OCI-LY1 (cell line): ENCODE measurements around the gene PPP2R1B.

Experiments
- EZH2 ChIP-seq: fragments of 200-600 bp; sonication (generic), shearing (Covaris generic); IDR thresholded peaks from 2 replicates; pipeline ENCODE4 v1.8.0; 2017; ENCODE audit warnings: borderline replicate concordance, mixed run types, mild to moderate bottlenecking, antibody characterized with exemption, low read length, moderate library complexity, mixed read lengths
- TF ChIP-seq, protein P1 (sequence below): fragments of 200-600 bp; sonication (generic), shearing (Covaris generic); IDR thresholded peaks from 2 replicates; pipeline ENCODE4 v1.5.1; 2017; ENCODE audit warnings: mild to moderate bottlenecking, antibody characterized with exemption, low read length, moderate library complexity, mixed read lengths

DNA sequence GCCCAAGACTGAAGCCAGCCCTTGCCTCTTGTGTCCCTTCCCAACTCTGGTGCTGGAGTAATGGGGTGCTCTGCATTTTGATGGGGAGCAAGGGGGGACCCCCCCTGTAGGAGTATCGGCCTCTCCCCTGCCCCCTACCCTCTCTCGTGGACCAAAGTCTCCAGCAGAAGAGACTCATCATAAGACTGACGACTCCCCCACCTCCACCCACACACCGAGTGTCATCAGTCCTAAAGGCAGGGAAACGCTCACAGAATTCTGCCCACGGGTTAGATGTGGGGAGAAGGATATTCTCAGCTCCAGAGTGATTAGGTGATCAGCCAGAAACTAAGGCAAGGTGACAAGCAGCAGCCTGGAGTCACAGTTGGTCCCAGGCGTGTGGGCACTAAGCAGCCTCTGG lies 38.8 kb downstream of the PPP2R1B start:
- TF ChIP-seq, protein P1, sequence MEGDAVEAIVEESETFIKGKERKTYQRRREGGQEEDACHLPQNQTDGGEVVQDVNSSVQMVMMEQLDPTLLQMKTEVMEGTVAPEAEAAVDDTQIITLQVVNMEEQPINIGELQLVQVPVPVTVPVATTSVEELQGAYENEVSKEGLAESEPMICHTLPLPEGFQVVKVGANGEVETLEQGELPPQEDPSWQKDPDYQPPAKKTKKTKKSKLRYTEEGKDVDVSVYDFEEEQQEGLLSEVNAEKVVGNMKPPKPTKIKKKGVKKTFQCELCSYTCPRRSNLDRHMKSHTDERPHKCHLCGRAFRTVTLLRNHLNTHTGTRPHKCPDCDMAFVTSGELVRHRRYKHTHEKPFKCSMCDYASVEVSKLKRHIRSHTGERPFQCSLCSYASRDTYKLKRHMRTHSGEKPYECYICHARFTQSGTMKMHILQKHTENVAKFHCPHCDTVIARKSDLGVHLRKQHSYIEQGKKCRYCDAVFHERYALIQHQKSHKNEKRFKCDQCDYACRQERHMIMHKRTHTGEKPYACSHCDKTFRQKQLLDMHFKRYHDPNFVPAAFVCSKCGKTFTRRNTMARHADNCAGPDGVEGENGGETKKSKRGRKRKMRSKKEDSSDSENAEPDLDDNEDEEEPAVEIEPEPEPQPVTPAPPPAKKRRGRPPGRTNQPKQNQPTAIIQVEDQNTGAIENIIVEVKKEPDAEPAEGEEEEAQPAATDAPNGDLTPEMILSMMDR = no peak
- TF ChIP-seq EZH2 = no peak
